HCT116 (cell line): Measurements from ENCODE around the gene CCDC3. TPM values are rescaled to one million over a fixed set of nuclear protein-coding genes. Genes with fewer than 3 reads are reported as not detected.

Experiments
- ATAC-seq: fragments of 200-7000 bp; cut with Tn5 transposase; 2 replicates; pipeline ENCODE4 v1.9.1; 2020; ENCODE audit warnings: mild to moderate bottlenecking, moderate library complexity
- BruUV-seq: library from RNA; stranded (reverse); fragments of 400-500 nt; replicated peaks from 2 replicates; lab custom pipeline; 2021; lab: Mats Ljungman, UMichigan
- CTCF ChIA-PET: fragments of 300-600 bp; sonication (Branson Sonifier 250); formaldehyde crosslinking; loops from one replicate; lab custom pipeline; 2021; ENCODE audit warnings: antibody characterized with exemption; lab: Charles Lee
- POLR2A ChIA-PET: fragments of 300-600, 350-600 bp; sonication (Branson Sonifier 250); formaldehyde crosslinking; loops from one replicate; lab custom pipeline; 2021; ENCODE audit warnings: antibody characterized with exemption; lab: Charles Lee
- RAD21 ChIA-PET, 2 experiments: fragments of 300-600 bp; sonication (Branson Sonifier 250); formaldehyde crosslinking; loops; one replicate each; lab custom pipeline; 2023; ENCODE audit warnings: low total read pairs in 2 of 2; ENCODE audit not compliant: uncharacterized antibody in 2 of 2, unreplicated experiment in 2 of 2, low non-redundant PET in 1 of 2; lab: Charles Lee
- DNase-seq: peaks from one replicate; pipeline ENCODE4 v3.0.0-alpha.2; 2010; ENCODE audit warnings: low read depth, low spot score
- H2AFZ ChIP-seq: fragments of 200-600 bp; shearing (Covaris generic), sonication (generic); 2 replicates; pipeline ENCODE4 v1.6.1; 2017; ENCODE audit warnings: low read depth, mixed run types, mixed read lengths, antibody characterized with exemption, low read length; ENCODE audit not compliant: poor library complexity, severe bottlenecking
- H3K27ac ChIP-seq: 2 replicates; pipeline ENCODE4 v1.5.1; 2012; ENCODE audit warnings: low read depth, low read length
- H3K27me3 ChIP-seq: fragments of 200-600 bp; sonication (generic); 2 replicates; pipeline ENCODE4 v1.6.1; 2016; ENCODE audit warnings: mixed run types, low read length, mixed read lengths; ENCODE audit not compliant: insufficient read depth
- H3K36me3 ChIP-seq, 2 experiments: fragments of 200-500 bp in 1 of 2; fragments of 200-600 bp in 1 of 2; sonication (Bioruptor generic) in 1 of 2; sonication (generic) in 1 of 2; 2 replicates each; pipeline versions ENCODE4 v1.5.1 to v1.6.1; 2014 to 2016; ENCODE audit warnings: low read length in 2 of 2, inconsistent platforms in 1 of 2, mixed read lengths in 1 of 2, mixed run types in 1 of 2; ENCODE audit not compliant: insufficient read depth in 2 of 2, control insufficient read depth in 1 of 2
- H3K4me1 ChIP-seq, 2 experiments: fragments of 200-600 bp in 1 of 2; sonication (generic) in 1 of 2; 2 replicates each; pipeline versions ENCODE4 v1.5.1 to v1.6.1; 2012 to 2017; ENCODE audit warnings: low read length in 2 of 2, inconsistent platforms in 1 of 2, mild to moderate bottlenecking in 1 of 2, mixed read lengths in 1 of 2, mixed run types in 1 of 2, moderate library complexity in 1 of 2; ENCODE audit not compliant: insufficient read depth in 2 of 2, control insufficient read depth in 1 of 2
- H3K4me2 ChIP-seq: fragments of 200-600 bp; sonication (generic); 2 replicates; pipeline ENCODE4 v1.6.1; 2017; ENCODE audit warnings: mixed run types, low read length, mixed read lengths
- H3K4me3 ChIP-seq, 2 experiments: fragments of 200-600 bp in 1 of 2; sonication (generic) in 1 of 2; replicated peaks in 1 of 2; 2 replicates each; pipeline ENCODE4 v1.5.1; 2011 to 2016; ENCODE audit warnings: low read length in 2 of 2, control low read depth in 1 of 2, low read depth in 1 of 2, mild to moderate bottlenecking in 1 of 2, mixed read lengths in 1 of 2, mixed run types in 1 of 2
- H3K79me2 ChIP-seq: fragments of 200-600 bp; sonication (generic); 2 replicates; pipeline ENCODE4 v1.6.1; 2017; ENCODE audit warnings: mild to moderate bottlenecking, mixed run types, low read length, moderate library complexity, mixed read lengths; ENCODE audit not compliant: insufficient read depth
- H3K9ac ChIP-seq: fragments of 200-600 bp; sonication (generic); 2 replicates; pipeline ENCODE4 v1.6.1; 2016; ENCODE audit warnings: low read length, mixed read lengths
- H3K9me2 ChIP-seq: fragments of 200-600 bp; sonication (generic), shearing (Covaris generic); 2 replicates; pipeline ENCODE4 v1.6.1; 2017; ENCODE audit warnings: mixed run types, mild to moderate bottlenecking, moderate library complexity; ENCODE audit not compliant: insufficient read depth
- H3K9me3 ChIP-seq, 2 experiments: fragments of 200-500 bp in 1 of 2; fragments of 200-600 bp in 1 of 2; sonication (Bioruptor generic) in 1 of 2; sonication (generic) in 1 of 2; 2 replicates each; pipeline ENCODE4 v1.6.1; 2014 to 2017; ENCODE audit warnings: low read length in 2 of 2, mixed read lengths in 2 of 2, inconsistent platforms in 1 of 2, low read depth in 1 of 2, mild to moderate bottlenecking in 1 of 2, mixed run types in 1 of 2, moderate library complexity in 1 of 2; ENCODE audit not compliant: control insufficient read depth in 1 of 2, insufficient read depth in 1 of 2
- H4K20me1 ChIP-seq: fragments of 200-600 bp; sonication (generic), shearing (Covaris generic); 2 replicates; pipeline ENCODE4 v1.6.1; 2017; ENCODE audit warnings: mixed run types, mild to moderate bottlenecking, moderate library complexity; ENCODE audit not compliant: insufficient read depth
- CBX3 ChIP-seq: IDR thresholded peaks from 2 replicates; pipeline ENCODE4 v1.6.1; 2012; ENCODE audit warnings: low read depth
- CEBPB ChIP-seq: IDR thresholded peaks from 2 replicates; pipeline ENCODE4 v1.6.1; 2012; ENCODE audit warnings: low read depth
- ELF1 ChIP-seq: IDR thresholded peaks from 2 replicates; pipeline ENCODE4 v1.6.1; 2012; ENCODE audit warnings: low read depth, borderline replicate concordance
- FOSL1 ChIP-seq: IDR thresholded peaks from 2 replicates; pipeline ENCODE4 v1.6.1; 2012; ENCODE audit warnings: low read depth
- JUND ChIP-seq: IDR thresholded peaks from 2 replicates; pipeline ENCODE4 v1.6.1; 2012
- RAD21 ChIP-seq: IDR thresholded peaks from 2 replicates; pipeline ENCODE4 v1.6.1; 2012; ENCODE audit warnings: low read depth, mild to moderate bottlenecking
- TCF7L2 ChIP-seq: IDR thresholded peaks from 2 replicates; pipeline ENCODE4 v1.7.0; 2011; ENCODE audit warnings: borderline replicate concordance, inconsistent platforms; ENCODE audit not compliant: insufficient read depth, insufficient read length; ENCODE audit errors: extremely low read depth
- intact Hi-C: fragments of 100-400 bp; cut with micrococcal nuclease; formaldehyde crosslinking; loops from 2 replicates; pipeline ENCODE4 v1.10.0; 2022
- total RNA-seq: library from RNA; stranded (reverse); gene quantifications from one replicate; pipeline ENCODE4 v1.2.1, GENCODE V29; 2021; ENCODE audit not compliant: unreplicated experiment
- TF ChIP-seq, protein P1 (sequence below), 3 experiments: fragments of 200-600 bp in 1 of 3; sonication (generic) in 1 of 3; IDR thresholded peaks in 2 of 3; conservative IDR thresholded peaks in 1 of 3; 2 replicates each; pipeline ENCODE4 v1.5.1; 2012 to 2017; ENCODE audit warnings: low read depth in 2 of 3, low read length in 2 of 3, antibody characterized with exemption in 1 of 3, borderline replicate concordance in 1 of 3, control low read depth in 1 of 3, mild to moderate bottlenecking in 1 of 3, mixed read lengths in 1 of 3, mixed run types in 1 of 3, moderate library complexity in 1 of 3; ENCODE audit not compliant: insufficient read depth in 1 of 3

Gene CCDC3
- total RNA-seq, 1 experiment from 2014 or later: 10.5 TPM

DNA sequence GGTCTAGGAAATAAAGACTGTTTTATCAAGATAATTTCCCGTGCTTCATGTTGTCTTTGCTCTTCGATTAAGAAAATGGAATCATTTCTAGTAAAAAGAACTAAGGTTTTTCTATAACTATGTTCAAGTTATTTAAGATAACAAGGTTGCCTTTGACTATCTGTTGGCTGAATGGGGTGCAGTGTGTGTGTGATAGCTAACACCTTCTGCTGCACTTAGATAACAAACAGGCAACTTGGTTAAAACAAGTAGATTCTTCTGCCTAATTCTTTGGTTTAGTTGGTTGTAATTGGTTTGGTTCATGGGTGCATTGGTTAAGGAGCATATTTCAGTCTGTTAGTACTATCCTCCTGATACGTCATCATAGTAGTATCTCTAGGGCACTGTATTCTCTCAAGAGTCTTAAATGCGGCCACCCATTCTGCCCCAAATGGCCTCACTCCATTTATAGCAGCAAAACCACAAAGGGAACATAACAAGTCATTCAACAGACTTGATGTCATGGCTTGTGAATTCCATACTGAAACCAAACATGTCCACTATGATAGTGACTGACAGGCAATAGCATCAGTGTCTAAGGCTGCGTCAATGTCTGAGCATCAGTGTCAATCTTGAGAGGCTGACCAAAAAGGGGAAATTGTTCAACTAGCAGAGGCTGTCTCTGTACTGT, 55.7 kb downstream of the CCDC3 start:
- Histone ChIP-seq H3K9me2 (no peaks in the 10 kb centered on the region), H3K79me2 (no peaks in the 10 kb centered on the region), H4K20me1 (no peaks in the 10 kb centered on the region)
- ATAC-seq: no peak
- TF ChIP-seq ELF1: no peak
- TF ChIP-seq JUND: no peak
- TF ChIP-seq, all 23 proteins: peak for 0
- POLR2A ChIA-PET: no interaction called here
- Histone ChIP-seq H3K4me3 (no peak overlapping the region), H3K4me1 (no peaks in the 10 kb centered on the region), H2AFZ (no peak overlapping the region), H3K4me2 (no peak overlapping the region), H3K27me3 (no peaks in the 10 kb centered on the region), H3K9me3 (no peaks in the 10 kb centered on the region), H3K27ac (no peak overlapping the region), H3K36me3 (no peaks in the 10 kb centered on the region), H3K9ac (no peak overlapping the region)
- no peak for DNase-seq
- RAD21 ChIA-PET: no interaction called here
- intact Hi-C loops: no loop called here
- CTCF ChIA-PET: no interaction called here
- BruUV-seq: no TSS peak

DNA sequence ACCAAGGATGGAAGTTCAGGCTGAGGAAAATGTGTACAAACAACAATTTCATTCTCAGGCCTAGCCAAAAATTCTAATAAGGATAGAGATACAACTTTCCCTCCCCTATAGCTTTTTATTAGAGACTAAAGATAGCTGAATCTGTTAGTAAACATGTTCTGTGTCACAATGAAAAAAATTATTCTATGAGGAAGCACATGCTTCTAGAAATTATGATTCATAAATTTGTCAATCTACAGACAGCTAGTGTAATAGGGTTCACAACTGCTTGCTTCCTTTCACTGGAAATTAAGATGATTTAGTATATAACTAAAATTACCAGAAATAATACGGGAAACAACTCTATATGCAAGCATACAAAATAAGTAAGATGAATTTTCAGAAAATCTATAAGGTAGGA, 56.6 kb downstream of the CCDC3 start:
- H3K9me2 ChIP-seq: no peaks in the 10 kb centered on the region
- no peak for TF ChIP-seq FOSL1
- no peak for TF ChIP-seq TCF7L2
- no peak for TF ChIP-seq CEBPB
- TF ChIP-seq, protein P1, sequence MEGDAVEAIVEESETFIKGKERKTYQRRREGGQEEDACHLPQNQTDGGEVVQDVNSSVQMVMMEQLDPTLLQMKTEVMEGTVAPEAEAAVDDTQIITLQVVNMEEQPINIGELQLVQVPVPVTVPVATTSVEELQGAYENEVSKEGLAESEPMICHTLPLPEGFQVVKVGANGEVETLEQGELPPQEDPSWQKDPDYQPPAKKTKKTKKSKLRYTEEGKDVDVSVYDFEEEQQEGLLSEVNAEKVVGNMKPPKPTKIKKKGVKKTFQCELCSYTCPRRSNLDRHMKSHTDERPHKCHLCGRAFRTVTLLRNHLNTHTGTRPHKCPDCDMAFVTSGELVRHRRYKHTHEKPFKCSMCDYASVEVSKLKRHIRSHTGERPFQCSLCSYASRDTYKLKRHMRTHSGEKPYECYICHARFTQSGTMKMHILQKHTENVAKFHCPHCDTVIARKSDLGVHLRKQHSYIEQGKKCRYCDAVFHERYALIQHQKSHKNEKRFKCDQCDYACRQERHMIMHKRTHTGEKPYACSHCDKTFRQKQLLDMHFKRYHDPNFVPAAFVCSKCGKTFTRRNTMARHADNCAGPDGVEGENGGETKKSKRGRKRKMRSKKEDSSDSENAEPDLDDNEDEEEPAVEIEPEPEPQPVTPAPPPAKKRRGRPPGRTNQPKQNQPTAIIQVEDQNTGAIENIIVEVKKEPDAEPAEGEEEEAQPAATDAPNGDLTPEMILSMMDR (IDR thresholded peaks at IDR 0.05 in 2 of 3, conservative IDR thresholded peaks at IDR 0.05 in 1 of 3; ENCODE audit: borderline replicate concordance in 1 of 3, insufficient read depth in 1 of 3, low read depth in 2 of 3, low read length in 2 of 3): no peak
- TF ChIP-seq RAD21: no peak
- no peak for TF ChIP-seq CBX3
- TF ChIP-seq, all 23 proteins: peak for 0
- no peak for DNase-seq
- no peak overlapping the region for H3K4me2 ChIP-seq
- H3K36me3 ChIP-seq: no peaks in the 10 kb centered on the region
- no TSS peak for BruUV-seq
- ChIA-PET RAD21 (no interaction called here), CTCF (no interaction called here), POLR2A (no interaction called here)
- intact Hi-C loops: no loop called here
- no peak overlapping the region for H3K9ac ChIP-seq
- ATAC-seq: no peak
- no peaks in the 10 kb centered on the region for H3K79me2 ChIP-seq
- H2AFZ ChIP-seq: no peak overlapping the region
- no peaks in the 10 kb centered on the region for H3K9me3 ChIP-seq
- H4K20me1 ChIP-seq: no peaks in the 10 kb centered on the region
- H3K4me1 ChIP-seq: no peaks in the 10 kb centered on the region
- no peaks in the 10 kb centered on the region for H3K27me3 ChIP-seq
- no peak overlapping the region for H3K4me3 ChIP-seq
- no peak overlapping the region for H3K27ac ChIP-seq
